HG03095 (cell line): ENCODE data around the gene NPPC.

Source experiments
- ATAC-seq: cut with Tn5 transposase; IDR thresholded peaks from one replicate; pipeline ENCODE4 v1.9.1; 2021; ENCODE audit warnings: moderate library complexity; ENCODE audit not compliant: unreplicated experiment

NPPC gene

GRCh38 chr2:231935815-231936214 lies 9.6 kb upstream of the NPPC start:
- no peak for ATAC-seq

GRCh38 chr2:231935207-231935524 lies 9.0 kb upstream of the NPPC start:
- no peak for ATAC-seq

DNA sequence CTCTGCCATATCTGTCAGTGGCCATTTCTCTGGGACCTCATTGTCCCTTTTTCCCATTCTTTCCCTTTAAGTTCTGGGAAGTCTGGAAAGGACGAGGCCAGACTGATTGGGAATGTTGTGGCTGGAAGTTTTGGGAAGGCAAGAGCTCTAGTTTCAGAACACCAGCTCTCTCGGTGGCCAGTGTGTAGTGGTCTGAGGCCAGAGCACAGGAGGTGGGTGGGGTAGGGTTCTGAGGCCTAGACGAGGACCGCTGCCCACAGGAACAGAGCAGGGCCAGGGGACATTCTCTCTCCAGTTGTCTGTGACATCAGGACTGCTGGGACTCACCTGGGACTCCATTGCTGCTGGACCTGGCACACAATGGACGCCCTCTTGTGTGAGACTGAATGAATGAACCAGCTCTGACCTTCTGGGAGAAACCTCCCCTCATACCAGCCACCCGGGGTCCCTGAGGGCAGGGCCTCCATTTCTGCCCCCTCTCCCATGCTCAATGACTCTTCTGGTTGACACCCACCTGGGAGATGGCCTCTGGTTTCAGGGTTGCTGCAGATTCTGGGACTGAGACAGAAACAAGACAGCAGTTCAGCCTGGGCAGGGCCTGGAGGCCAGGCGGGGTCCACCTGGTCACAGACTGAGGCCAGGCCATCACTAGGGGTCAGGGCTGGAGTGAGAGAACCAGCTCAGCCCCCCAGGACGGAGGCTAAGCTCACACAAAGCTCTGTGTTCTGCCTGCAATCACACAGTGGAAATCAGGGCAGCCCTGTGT lies 8.4 kb upstream of the NPPC start:
- ATAC-seq, result no peak

GRCh38 chr2:231933916-231934401 lies 7.8 kb upstream of the NPPC start:
- no peak for ATAC-seq

GRCh38 chr2:231932985-231933915 lies 7.1 kb upstream of the NPPC start:
- ATAC-seq, result no peak

DNA sequence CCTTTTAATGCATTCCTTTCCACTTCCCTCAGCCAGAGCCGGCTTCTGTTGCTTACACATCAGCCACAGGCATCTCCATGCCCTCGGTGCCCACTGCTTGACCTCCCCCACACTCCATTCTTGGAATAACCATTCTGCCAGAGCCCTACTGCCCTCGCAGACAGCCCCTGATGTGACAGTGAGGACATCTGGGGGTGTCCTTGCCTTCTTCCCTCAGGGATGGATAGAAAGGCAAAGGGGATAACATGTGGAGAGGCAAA lies 6.4 kb upstream of the NPPC start:
- no peak for ATAC-seq

DNA sequence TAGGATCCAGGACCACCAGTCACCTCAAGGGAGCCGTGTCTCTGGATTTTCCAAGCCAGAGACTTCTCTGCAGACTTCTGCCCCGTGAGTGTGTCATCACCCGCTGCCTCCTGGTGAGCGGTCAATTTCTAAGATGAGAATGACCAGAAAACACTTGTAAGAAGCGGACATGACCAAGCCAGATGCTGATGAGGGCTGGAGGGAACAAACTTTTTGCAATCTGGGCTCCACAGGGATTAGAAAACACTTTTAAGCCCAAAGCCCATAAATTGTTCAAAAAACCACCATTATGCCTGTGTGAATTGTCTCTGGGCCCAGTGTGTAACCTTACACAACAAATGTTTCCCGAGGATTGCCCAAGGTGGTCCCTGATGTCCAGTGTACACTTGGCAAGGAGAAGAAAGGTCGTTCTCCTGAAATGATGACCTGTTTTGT lies 5.3 kb upstream of the NPPC start:
- no peak for ATAC-seq

DNA sequence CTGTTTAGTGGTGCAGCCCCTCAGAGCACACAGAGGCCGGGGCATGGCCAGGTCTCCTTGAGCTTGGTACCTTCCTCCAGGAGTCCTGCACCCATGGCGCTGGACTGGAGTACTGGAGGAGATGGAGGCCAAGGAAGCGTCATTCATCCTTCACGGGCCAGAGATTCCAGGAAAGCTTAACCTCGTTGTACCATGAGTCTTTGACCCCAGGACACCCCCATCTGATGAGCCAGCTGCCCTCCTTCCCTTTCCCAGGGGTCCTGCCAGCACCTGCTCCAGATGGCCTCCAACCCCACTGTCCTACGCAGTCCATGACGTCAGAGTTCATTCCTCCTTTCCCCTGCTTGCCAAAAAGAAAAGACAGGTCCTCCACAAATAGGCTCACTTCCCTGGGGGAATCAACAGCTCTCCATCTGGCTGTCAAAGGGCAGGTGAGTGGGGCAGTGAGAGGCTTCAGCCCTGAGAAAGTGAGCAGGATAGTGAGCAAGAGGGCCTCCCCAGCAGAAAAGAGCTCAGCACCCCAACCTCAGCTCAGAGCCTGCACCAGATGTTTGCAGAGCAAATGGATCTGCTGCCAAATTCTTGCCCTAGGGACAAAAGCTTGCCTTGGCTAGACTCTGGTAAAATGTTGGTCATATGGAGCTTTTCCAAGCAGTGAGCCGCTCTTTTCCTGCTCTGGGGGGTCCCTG lies 4.5 kb upstream of the NPPC start:
- ATAC-seq, result no peak

GRCh38 chr2:231929961-231930592 lies 3.9 kb upstream of the NPPC start:
- ATAC-seq, result no peak

DNA sequence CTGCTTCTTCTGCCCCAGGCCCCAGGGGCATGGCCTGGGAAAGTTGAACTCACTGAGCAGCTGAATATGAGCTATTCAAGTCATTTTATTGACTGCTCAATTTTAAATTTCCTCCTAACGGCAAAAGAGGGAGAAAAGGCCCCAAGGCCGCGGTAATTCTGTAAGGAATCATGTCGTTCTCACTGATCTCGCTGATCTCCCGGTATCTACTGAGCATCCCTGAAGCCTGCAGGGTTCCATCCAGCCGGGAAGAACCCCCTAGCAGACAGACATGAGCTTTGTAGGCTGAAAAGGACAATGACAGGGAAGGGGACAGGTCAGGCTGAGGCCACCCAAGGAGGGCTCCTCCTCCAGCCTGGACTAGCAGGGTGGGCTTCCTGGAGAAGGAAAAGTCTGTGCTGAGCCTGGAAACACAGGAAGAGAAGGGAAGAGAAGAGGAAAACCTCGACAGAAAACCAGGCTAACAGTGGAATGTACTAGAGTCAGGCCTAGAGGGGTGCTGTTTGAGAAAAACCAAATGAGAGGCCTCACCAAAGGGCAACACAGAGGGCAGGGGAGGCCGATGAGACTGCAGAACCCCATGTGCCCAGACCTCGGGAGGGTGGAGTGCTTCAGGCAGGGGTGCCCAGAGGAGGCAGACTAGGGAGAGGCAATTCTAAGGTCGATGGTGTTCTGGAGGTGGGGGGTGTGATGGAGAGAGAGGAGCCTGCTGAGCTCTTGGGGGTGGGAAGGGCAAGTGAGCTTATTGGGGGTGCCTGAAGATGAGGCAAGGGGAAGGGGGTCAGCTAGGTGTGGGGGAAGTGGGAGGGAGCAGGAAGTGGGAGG lies 2.9 kb upstream of the NPPC start:
- ATAC-seq, result no peak

DNA sequence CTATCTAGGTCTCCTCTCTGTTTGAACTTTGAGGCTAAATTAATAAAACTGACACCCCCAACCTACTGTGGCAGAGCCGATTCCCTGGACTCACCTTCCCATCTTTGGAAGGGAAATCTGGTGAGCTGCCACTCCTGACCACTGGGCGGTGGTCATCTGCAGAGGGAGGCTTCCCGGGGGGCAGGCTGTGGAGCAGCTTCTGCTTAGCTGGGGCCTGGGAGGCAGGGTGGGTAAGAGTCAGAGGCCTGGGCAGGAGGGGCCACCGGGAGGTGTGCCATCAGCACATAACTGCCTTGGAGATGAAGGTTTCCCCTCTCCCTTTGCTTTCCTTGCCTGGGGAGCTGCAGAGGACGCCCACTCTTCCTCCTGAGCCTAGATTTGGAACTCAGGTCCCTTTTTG lies 2.3 kb upstream of the NPPC start:
- ATAC-seq, result no peak

DNA sequence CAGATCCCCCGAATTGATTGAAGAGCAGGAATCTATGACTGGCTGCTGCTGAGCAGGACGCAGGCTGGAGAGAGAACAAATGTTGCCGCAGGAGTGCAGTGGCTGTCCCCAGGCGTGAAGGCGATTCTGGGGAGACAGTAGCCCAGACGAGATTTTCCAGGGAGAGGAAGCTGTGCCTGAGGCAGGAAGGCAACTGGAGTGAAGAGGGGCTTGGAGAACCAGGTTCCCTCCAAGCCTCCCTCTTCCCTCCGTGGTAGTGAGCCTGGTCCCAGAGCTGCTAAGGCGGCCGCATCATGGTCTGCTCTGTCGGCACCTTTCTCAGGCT lies 1.3 kb upstream of the NPPC start:
- ATAC-seq, result no peak

DNA sequence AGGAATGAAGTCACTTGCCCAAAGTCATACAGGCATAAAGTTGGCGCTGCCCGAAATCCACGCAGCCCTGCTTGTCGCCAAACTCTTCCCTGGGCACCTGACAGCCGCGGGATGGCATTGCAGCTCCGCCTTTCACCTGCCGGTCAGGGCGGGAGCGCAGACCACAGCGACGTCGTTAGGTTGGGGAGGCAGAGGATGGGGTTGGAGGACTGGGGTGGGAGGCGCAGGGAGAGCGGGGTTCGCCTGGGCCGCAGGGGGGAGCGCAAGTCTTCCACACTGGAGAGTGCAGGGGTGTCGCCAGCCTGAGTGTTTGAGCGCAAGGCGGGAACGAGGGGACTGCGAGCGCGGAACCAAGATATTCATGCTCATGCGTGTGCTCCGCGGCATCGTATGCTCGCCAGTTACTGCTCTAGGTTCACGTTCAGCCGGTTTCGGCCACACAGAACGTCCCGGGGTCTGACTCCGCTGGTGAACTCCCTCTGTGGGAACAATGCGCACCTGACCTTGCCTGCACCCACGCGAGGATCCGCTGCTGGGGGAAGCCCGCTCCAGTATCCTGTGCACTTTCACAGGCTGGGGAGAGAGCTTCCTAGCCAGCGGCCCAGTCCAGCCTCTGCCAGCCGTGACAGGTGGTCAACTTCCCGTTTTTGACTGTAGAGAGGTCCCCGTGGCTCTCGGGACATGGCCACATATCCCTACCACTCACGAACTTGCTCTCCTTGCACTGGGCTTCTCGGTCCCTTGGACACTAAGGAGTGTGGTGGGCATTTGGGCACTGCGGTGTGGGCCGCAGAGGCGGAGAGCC lies 767 bp upstream of the NPPC start:
- ATAC-seq, result no peak

GRCh38 chr2:231925303-231926179 lies 655 bp downstream of the NPPC start:
- no peak for ATAC-seq

DNA sequence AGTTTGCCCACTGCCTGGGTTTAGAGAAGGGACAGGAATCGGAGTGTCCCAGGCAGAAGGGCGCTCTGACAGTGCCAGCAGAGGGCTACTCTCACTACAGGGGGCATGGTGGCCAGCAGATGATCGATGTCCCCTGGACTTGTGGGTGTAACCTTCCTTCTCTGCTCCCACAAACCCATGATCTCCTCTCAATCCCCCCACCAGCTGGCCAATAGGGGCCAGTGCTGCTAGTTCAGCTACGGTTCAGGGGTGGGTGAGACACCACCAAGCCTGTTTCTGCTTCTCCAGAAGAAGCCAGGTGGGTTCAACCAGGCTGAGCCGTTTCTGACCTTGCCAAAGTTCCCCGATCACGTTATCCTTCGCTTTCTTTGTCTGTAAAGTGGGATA lies 1.3 kb downstream of the NPPC start:
- no peak for ATAC-seq

DNA sequence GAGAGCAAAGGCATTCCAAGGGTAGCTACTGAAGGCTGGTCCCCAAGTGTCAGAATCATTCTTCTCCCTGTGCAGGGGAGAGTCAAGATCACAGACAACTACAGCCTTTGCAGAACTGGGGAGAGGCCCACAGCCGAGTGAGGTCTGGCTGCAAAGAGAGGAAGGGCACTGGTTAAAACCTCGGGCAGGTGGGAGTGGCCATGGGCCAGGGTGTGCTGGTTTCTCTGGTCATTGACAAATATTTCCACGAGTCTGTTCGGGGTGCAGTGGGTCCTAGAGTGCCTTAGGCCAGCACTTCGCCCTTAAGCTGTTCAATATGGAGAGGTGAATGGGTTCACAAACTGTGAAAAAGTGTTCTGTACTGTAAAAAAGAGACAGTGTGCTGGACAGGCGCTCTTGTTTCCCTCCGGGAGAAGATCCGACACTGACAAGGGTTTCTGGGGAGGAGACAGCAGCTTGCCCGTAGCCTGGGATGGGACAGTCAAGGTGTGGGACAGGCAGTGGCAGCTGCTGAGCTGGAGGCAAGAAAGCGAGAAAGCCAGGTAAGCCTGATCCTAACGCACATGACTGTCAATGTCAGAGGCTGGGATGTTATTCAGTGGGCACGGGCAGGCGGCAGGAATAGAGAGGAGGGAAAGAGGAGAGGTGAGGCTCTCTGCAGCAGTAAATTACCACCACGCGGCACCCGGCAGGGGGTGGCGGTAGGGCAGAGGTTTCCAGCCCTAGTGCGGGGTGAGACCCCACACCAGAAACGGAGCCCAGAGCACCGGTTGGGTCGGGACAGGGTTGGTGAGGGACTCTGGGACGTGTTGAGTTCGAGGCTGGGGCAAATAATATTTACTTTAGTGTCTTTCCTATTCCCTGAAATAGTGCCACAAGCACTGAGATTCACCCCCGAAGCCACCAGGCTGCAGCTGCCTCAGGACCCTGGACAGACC lies 2.0 kb downstream of the NPPC start:
- ATAC-seq, result no peak

DNA sequence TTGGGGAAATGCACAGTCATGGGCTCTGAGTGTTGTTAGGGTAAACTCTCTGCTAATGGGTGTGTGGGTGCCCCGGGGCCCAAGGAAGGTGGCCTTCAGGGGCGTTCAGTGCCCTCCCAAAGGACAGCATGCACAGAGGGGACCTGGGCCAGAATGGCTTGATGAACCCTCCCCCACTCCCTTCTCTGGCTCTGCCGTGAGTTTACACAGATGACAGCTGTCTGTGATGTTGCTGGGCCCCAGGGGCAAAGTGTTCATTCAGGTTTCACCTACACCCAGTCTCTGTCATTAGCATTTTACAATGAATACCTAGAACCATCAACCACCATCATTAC lies 3.2 kb downstream of the NPPC start:
- ATAC-seq, result no peak
